HG03095 (cell line): ENCODE results near the gene KCNQ1.
A peak's percentile ranks its signal among the peaks of the same experiment; 100 is the strongest.
"Not testable (repeated sequence)": the region's sequence is repeated elsewhere in the genome, so short reads cannot be mapped to it uniquely, and the experiment has no call there.

ENCODE experiments used
- ATAC-seq: cut with Tn5 transposase; IDR thresholded peaks from one replicate; pipeline ENCODE4 v1.9.1; 2021; ENCODE audit warnings: moderate library complexity; ENCODE audit not compliant: unreplicated experiment

The KCNQ1 gene

GRCh38 chr11:2588809-2589537 lies 144.2 kb downstream of the KCNQ1 start:
- ATAC-seq: no peak

- ATAC-seq: no peak
Observed at GRCh38 chr11:2589538-2589934, 144.7 kb downstream of the KCNQ1 start.

- ATAC-seq: no peak
Observed at GRCh38 chr11:2590131-2590964, 145.5 kb downstream of the KCNQ1 start.

- no peak for ATAC-seq
Observed at GRCh38 chr11:2590965-2591754, 146.4 kb downstream of the KCNQ1 start.

- no peak for ATAC-seq
Observed at GRCh38 chr11:2591805-2592204, 147.0 kb downstream of the KCNQ1 start.

- no peak for ATAC-seq
Observed at GRCh38 chr11:2592559-2593392, 148.0 kb downstream of the KCNQ1 start.

- ATAC-seq: no peak
Observed at GRCh38 chr11:2593393-2593950, 148.7 kb downstream of the KCNQ1 start.

GRCh38 chr11:2594267-2594666 lies 149.5 kb downstream of the KCNQ1 start:
- no peak for ATAC-seq

- no peak for ATAC-seq
Observed at GRCh38 chr11:2595204-2595603, 150.4 kb downstream of the KCNQ1 start.

GRCh38 chr11:2599561-2600189 lies 154.9 kb downstream of the KCNQ1 start:
- ATAC-seq: no peak

- ATAC-seq: no peak
Observed at GRCh38 chr11:2609345-2609744, 164.5 kb downstream of the KCNQ1 start.

- ATAC-seq: no peak
Observed at GRCh38 chr11:2612884-2613571, 168.2 kb downstream of the KCNQ1 start.

GRCh38 chr11:2621894-2622293 lies 177.1 kb downstream of the KCNQ1 start:
- peak; percentile 62 for ATAC-seq

- ATAC-seq: no peak
Observed at GRCh38 chr11:2625183-2625582, 180.4 kb downstream of the KCNQ1 start.

GRCh38 chr11:2630679-2631078 lies 185.9 kb downstream of the KCNQ1 start:
- no peak for ATAC-seq

GRCh38 chr11:2631161-2631560 lies 186.4 kb downstream of the KCNQ1 start:
- no peak for ATAC-seq

GRCh38 chr11:2639763-2640162 lies 195.0 kb downstream of the KCNQ1 start:
- not testable (repeated sequence) for ATAC-seq

GRCh38 chr11:2641623-2642022 lies 196.8 kb downstream of the KCNQ1 start:
- no peak for ATAC-seq

GRCh38 chr11:2643746-2644145 lies 198.9 kb downstream of the KCNQ1 start:
- ATAC-seq: no peak
